Neural cell (in vitro differentiated cells): ENCODE results near the gene FAM53B. TPM values are rescaled to one million over a fixed set of nuclear protein-coding genes. Genes with fewer than 3 reads are reported as not detected.

Experiments
- H2AFZ ChIP-seq: fragments of 200-600, 300-800 bp; sonication (generic), shearing (Covaris generic); 2 replicates; pipeline ENCODE4 v1.6.0; 2014; ENCODE audit warnings: low read depth, mild to moderate bottlenecking, antibody characterized with exemption, low read length, moderate library complexity
- H3F3A ChIP-seq: fragments of 200-600 bp; shearing (Covaris generic); 2 replicates; pipeline ENCODE4 v1.6.1; 2016; ENCODE audit warnings: mild to moderate bottlenecking, moderate library complexity, mixed read lengths, antibody characterized with exemption, low read length; ENCODE audit not compliant: insufficient read depth, poor library complexity, severe bottlenecking
- H3K27ac ChIP-seq: fragments of 200-600, 300-800 bp; sonication (generic), shearing (Covaris generic); 2 replicates; pipeline ENCODE4 v1.5.1; 2014; ENCODE audit warnings: mild to moderate bottlenecking, low read length, moderate library complexity
- H3K27me3 ChIP-seq: fragments of 300-800, 200-600 bp; sonication (generic), shearing (Covaris generic); 2 replicates; pipeline ENCODE4 v1.6.0; 2014; ENCODE audit warnings: mild to moderate bottlenecking, low read depth, low read length, moderate library complexity; ENCODE audit not compliant: insufficient read depth
- H3K36me3 ChIP-seq: fragments of 300-800, 200-600 bp; sonication (generic), shearing (Covaris generic); 2 replicates; pipeline ENCODE4 v1.5.1; 2014; ENCODE audit warnings: mild to moderate bottlenecking, antibody characterized with exemption, low read length, moderate library complexity; ENCODE audit not compliant: insufficient read depth
- H3K4me2 ChIP-seq: fragments of 300-800, 200-600 bp; sonication (generic), shearing (Covaris generic); 2 replicates; pipeline ENCODE4 v1.6.0; 2014; ENCODE audit warnings: mild to moderate bottlenecking, low read length
- H3K4me3 ChIP-seq: fragments of 300-800, 200-600 bp; sonication (generic), shearing (Covaris generic); 2 replicates; pipeline ENCODE4 v1.5.1; 2014; ENCODE audit warnings: mild to moderate bottlenecking, low read length, moderate library complexity
- H3K79me2 ChIP-seq: fragments of 200-600 bp; shearing (Covaris generic); replicated peaks from 2 replicates; pipeline ENCODE4 v1.6.0; 2014; ENCODE audit warnings: mild to moderate bottlenecking, low read length, moderate library complexity; ENCODE audit not compliant: insufficient read depth
- H3K9ac ChIP-seq: fragments of 300-800, 200-600 bp; sonication (generic), shearing (Covaris generic); 2 replicates; pipeline ENCODE4 v1.6.1; 2016; ENCODE audit warnings: mild to moderate bottlenecking, low read length, mixed read lengths
- H3K9me2 ChIP-seq: fragments of 200-600 bp; shearing (Covaris generic); 2 replicates; pipeline ENCODE4 v1.6.1; 2016; ENCODE audit warnings: mild to moderate bottlenecking, low read length, mixed read lengths; ENCODE audit not compliant: insufficient read depth
- H3K9me3 ChIP-seq: fragments of 200-600, 300-800 bp; sonication (generic), shearing (Covaris generic); 2 replicates; pipeline ENCODE4 v1.6.1; 2016; ENCODE audit warnings: mild to moderate bottlenecking, mixed run types, low read length, moderate library complexity, mixed read lengths
- H4K20me1 ChIP-seq: fragments of 200-600 bp; shearing (Covaris generic); 2 replicates; pipeline ENCODE4 v1.6.1; 2016; ENCODE audit warnings: mild to moderate bottlenecking, mixed run types; ENCODE audit not compliant: insufficient read depth
- CTCF ChIP-seq: fragments of 450-650 bp; IDR thresholded peaks from 2 replicates; pipeline ENCODE4 v1.5.1; 2014; ENCODE audit warnings: antibody characterized with exemption, mild to moderate bottlenecking, moderate library complexity; ENCODE audit not compliant: poor library complexity, severe bottlenecking
- EP300 ChIP-seq: fragments of 450-650 bp; conservative IDR thresholded peaks from 2 replicates; pipeline ENCODE4 v1.6.1; 2014; ENCODE audit warnings: antibody characterized with exemption, mild to moderate bottlenecking, moderate library complexity; ENCODE audit not compliant: poor library complexity, severe bottlenecking
- EZH2 ChIP-seq: fragments of 200-600, 300-800 bp; shearing (Covaris generic), sonication (generic); IDR thresholded peaks from 2 replicates; pipeline ENCODE4 v1.6.1; 2014; ENCODE audit warnings: antibody characterized with exemption, low read length, borderline replicate concordance, mild to moderate bottlenecking; ENCODE audit not compliant: insufficient read depth, poor library complexity, severe bottlenecking
- MXI1 ChIP-seq: fragments of 450-650 bp; conservative IDR thresholded peaks from 2 replicates; pipeline ENCODE4 v1.6.1; 2014; ENCODE audit warnings: antibody characterized with exemption, mild to moderate bottlenecking; ENCODE audit not compliant: poor library complexity, severe bottlenecking
- POLR2AphosphoS5 ChIP-seq: IDR thresholded peaks from 2 replicates; pipeline ENCODE4 v1.6.1; 2012
- RAD21 ChIP-seq: fragments of 450-650 bp; conservative IDR thresholded peaks from 2 replicates; pipeline ENCODE4 v1.6.1; 2014; ENCODE audit warnings: antibody characterized with exemption, mild to moderate bottlenecking, moderate library complexity
- REST ChIP-seq: IDR thresholded peaks from 2 replicates; pipeline ENCODE4 v1.6.1; 2012; ENCODE audit warnings: borderline replicate concordance
- SMC3 ChIP-seq: fragments of 450-650 bp; conservative IDR thresholded peaks from 2 replicates; pipeline ENCODE4 v1.6.1; 2014; ENCODE audit warnings: antibody characterized with exemption, mild to moderate bottlenecking, moderate library complexity; ENCODE audit not compliant: poor library complexity
- TAF1 ChIP-seq: IDR thresholded peaks from 2 replicates; pipeline ENCODE4 v1.6.1; 2012; ENCODE audit warnings: low read depth
- polyA plus RNA-seq: library from polyadenylated mRNA; depleted of rRNA; stranded (reverse); fragments of >200 nt; gene quantifications from 2 replicates; pipeline ENCODE4 v1.2.3, GENCODE V29; 2014

The FAM53B gene
- polyA plus RNA-seq, 1 donor from 2014 or later, result 21.8 TPM

- Histone ChIP-seq H3K27ac (no peak overlapping the region), H3F3A (no peaks in the 10 kb centered on the region), H3K9me3 (no peaks in the 10 kb centered on the region), H3K27me3 (no peaks in the 10 kb centered on the region), H3K9ac (no peak overlapping the region), H3K9me2 (no peaks in the 10 kb centered on the region), H3K4me3 (no peak overlapping the region), H2AFZ (no peak overlapping the region), H3K79me2 (no peaks in the 10 kb centered on the region), H3K36me3 (no peaks in the 10 kb centered on the region), H4K20me1 (no peaks in the 10 kb centered on the region), H3K4me2 (no peak overlapping the region)
- TF ChIP-seq CTCF, result no peak
- TF ChIP-seq MXI1, result no peak
- TF ChIP-seq REST, result no peak
- TF ChIP-seq EP300, result no peak
- no peak for TF ChIP-seq EZH2
- no peak for TF ChIP-seq SMC3
- no peak for TF ChIP-seq TAF1
- TF ChIP-seq RAD21, result no peak
- no peak for TF ChIP-seq POLR2AphosphoS5
Measured at GRCh38 chr10:124646483-124647352, 97.5 kb downstream of the FAM53B start.

GRCh38 chr10:124645467-124646095 is 98.6 kb downstream of the FAM53B start:
- TF ChIP-seq SMC3 (no peak), CTCF (no peak), EZH2 (no peak), REST (no peak), TAF1 (no peak), EP300 (no peak), RAD21 (no peak), MXI1 (no peak), POLR2AphosphoS5 (no peak)
- H3K4me3 ChIP-seq, result no peak overlapping the region
- H3F3A ChIP-seq, result no peaks in the 10 kb centered on the region
- H3K27me3 ChIP-seq, result no peaks in the 10 kb centered on the region
- no peaks in the 10 kb centered on the region for H3K9me2 ChIP-seq
- no peaks in the 10 kb centered on the region for H4K20me1 ChIP-seq
- no peak overlapping the region for H3K4me2 ChIP-seq
- H3K79me2 ChIP-seq, result no peaks in the 10 kb centered on the region
- no peaks in the 10 kb centered on the region for H3K36me3 ChIP-seq
- no peak overlapping the region for H3K27ac ChIP-seq
- no peak overlapping the region for H2AFZ ChIP-seq
- H3K9me3 ChIP-seq, result no peaks in the 10 kb centered on the region
- H3K9ac ChIP-seq, result no peak overlapping the region
